Measurements from ENCODE around the gene EYA3. TPM values are rescaled to one million over a fixed set of nuclear protein-coding genes. Genes with fewer than 3 reads are reported as not detected.
"Not testable (repeated sequence)": the region's sequence is repeated elsewhere in the genome, so short reads cannot be mapped to it uniquely, and the experiment has no call there.

The EYA3 gene
- polyA plus RNA-seq, 3 donors: 51.8 to 56.4 (median 54.6) TPM

DNA sequence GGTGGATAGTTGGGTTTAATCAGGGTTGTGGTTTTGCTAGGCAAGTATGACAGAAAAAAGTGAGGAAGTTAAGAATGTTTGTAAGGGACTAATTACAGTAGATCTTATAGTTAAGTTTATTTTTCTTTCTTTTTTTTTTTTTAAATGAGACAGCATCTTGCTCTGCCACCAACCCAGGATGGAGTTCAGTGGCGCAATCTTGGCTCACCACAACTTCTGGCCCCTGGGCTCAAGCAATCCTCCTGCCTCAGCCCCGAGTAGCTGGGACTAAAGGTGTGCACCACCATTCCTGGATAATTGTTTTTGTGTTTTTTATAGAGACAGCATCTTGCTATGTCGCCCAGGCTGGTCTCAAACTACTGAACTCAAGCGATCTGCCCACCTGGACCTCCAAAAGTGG lies 41.7 kb downstream of the EYA3 start:
- no peak for DNase-seq (ENCODE audit: extremely low read depth in 1 of 11, low read depth in 9 of 11, low spot score in 4 of 11)

DNA sequence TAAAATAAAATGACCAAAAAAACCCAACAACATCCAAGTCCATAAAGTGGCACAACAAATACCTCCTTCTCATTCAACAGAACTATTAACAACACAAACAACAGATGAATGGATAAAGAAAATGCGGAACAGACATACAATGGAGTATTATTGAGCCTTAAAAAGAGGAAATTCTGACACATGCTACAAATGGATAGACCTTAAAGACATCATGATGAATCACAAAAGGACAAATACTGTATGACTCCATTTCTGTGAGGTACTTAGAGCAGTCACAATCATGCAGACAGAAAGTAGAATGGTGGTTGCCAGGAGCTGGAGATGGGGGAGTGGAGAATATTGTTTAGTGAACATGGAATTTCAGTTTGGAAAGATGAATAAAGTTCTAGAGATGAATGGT lies 42.6 kb downstream of the EYA3 start:
- no peak for DNase-seq (ENCODE audit: extremely low read depth in 1 of 11, low read depth in 9 of 11, low spot score in 4 of 11)

DNA sequence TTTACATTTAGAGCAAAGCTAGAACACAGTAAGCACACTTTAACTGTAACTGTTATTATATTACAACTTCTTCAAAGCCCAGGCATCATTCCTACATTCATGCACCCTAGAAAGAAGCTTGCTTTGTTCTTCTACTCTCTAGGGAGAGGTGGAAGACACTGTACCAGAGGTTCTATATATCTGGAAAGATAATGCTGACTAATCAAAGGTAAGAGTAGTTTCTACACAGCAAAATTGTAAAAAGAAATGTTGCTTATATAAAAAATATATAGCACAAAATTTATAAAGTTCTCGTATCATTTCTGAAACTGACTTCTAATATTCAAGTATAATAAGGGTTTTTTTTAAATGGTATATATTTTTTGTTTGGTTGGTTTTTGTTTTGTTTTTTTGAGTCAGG lies 44.0 kb downstream of the EYA3 start:
- DNase-seq (ENCODE audit: extremely low read depth in 1 of 11, low read depth in 9 of 11, low spot score in 4 of 11): no peak

DNA sequence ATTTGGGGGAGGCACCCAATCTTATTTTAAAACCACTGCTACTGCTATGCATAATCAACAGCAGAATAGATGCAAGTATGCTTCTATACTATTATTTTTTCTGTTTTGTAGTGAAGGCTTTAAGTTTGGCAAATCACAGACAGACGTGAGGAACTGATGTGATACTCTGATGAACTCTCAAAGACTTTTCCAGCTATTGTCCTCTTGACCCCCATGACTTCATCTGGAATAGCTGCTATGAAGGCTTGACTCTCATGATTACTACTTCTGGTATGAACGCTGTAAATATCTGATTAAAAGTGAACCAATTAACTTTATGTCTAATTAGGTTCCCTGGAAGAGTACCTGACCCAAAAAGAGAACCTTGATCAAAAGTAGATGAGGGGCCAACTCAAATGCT lies 49.1 kb downstream of the EYA3 start:
- no peak for DNase-seq (ENCODE audit: extremely low read depth in 1 of 11, low read depth in 9 of 11, low spot score in 4 of 11)

DNA sequence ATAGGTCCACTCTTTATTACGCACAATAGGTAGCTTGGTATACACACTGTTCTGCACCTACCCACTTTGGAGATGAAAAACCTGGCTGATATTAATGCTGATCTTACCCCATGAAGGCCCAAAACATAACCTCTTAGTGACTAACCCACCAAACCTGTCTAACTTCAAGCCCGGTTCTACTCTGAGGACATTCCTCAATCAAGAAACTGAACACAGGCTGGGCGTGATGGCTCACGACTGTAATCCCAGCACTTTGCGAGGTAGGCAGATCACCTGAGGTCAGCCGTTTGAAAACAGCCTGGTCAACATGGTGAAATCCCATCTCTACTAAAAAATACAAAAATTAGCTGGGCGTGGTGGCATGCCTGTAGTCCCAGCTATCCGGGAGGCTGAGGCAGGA lies 50.5 kb downstream of the EYA3 start:
- DNase-seq (ENCODE audit: extremely low read depth in 1 of 11, low read depth in 9 of 11, low spot score in 4 of 11): no peak

DNA sequence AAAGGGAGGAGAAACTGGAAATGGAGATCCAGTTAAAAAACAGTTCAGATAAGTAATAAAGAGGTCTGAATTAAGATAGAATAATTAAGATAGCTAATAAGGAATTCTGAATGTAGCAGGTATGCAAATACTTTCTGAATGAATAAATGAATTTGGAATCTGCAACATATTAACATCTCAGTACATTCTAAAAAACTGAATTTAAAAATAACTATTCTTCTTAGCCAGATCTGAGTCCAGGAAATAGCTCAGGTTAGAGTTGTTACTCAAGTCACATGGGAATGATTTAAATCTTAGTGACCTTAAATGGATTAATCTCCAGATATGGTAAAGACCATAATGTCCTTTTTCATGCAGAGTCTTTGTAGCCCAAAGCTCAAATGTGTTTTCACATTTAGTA lies 51.2 kb downstream of the EYA3 start:
- no peak for DNase-seq (ENCODE audit: extremely low read depth in 1 of 11, low read depth in 9 of 11, low spot score in 4 of 11)

DNA sequence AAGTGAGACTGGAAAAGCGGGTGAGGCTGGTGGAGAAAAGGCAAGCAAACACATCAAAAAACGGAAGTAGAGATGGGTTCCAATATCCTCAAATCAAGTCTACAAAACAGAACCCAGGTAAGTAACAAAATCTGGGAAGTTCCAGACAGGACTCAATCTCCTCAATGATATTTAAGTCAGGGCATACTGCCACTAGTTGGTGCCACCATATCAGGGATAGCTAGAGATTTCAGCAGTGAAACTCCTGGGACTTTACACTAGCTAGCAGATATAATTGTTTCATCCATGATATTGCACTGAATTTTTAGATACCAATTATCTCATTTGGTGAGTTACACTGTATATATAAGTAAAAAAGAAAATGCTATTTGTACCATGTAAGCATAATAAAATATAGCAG lies 52.0 kb downstream of the EYA3 start:
- peak in 1 of 11 donors; percentile 11 for DNase-seq (ENCODE audit: extremely low read depth in 1 of 11, low read depth in 9 of 11, low spot score in 4 of 11)

DNA sequence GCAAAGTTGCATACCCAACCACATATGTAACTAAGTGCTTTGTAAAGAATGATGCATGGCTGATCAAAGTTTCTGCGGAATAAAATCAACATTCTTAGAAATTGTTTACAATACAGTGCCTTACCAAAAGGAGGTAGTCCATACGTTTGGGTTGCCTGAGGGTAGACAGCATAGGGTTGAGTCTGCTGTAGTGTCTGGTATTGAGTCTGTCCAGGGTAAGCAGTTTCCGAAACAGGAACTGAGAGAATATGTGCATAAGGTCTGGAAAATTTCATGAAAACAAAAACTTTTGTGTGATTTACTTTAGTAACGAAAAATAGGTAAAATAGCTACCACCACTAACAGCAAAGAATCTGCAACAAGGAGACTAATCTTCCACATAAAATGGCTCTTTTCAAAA lies 53.0 kb downstream of the EYA3 start:
- DNase-seq (ENCODE audit: extremely low read depth in 1 of 11, low read depth in 9 of 11, low spot score in 4 of 11): no peak

DNA sequence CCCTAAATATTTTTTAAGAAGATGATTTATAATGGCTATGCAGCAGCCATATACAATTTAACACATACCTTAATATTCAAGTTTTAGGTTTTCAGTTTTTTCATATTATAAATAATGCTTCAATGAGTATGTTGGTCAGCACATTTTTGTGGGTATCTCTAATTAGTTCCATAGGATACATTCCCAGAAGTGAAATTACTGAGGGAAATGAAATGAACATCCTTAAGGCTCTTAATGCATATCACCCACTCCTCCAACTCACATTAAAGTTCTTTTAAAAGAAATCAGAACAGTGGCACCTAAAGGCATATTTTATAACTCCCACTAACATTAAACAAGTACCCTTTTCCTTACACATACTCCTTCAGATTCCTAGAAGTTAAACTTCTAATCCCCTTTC lies 56.1 kb downstream of the EYA3 start:
- no peak for DNase-seq (ENCODE audit: extremely low read depth in 1 of 11, low read depth in 9 of 11, low spot score in 4 of 11)

DNA sequence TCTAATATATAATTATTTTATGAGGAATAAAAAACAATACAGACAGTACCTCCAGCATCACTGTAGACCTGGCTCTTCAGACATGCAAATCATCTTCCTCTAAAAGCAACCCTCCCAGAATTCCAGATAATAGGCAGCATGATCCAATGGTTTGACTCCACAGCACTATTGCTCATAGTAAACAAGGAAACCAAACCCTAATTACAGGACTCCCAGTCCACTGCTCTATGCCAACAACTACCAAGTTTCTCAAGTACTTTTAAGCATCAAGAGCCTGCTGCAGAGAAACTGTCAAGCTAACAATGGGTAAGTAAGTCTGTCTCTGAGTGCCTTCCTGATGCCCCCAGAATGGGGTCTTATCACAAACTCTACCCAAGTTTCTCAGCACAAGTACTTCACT lies 57.2 kb downstream of the EYA3 start:
- DNase-seq (ENCODE audit: extremely low read depth in 1 of 11, low read depth in 9 of 11, low spot score in 4 of 11): no peak

DNA sequence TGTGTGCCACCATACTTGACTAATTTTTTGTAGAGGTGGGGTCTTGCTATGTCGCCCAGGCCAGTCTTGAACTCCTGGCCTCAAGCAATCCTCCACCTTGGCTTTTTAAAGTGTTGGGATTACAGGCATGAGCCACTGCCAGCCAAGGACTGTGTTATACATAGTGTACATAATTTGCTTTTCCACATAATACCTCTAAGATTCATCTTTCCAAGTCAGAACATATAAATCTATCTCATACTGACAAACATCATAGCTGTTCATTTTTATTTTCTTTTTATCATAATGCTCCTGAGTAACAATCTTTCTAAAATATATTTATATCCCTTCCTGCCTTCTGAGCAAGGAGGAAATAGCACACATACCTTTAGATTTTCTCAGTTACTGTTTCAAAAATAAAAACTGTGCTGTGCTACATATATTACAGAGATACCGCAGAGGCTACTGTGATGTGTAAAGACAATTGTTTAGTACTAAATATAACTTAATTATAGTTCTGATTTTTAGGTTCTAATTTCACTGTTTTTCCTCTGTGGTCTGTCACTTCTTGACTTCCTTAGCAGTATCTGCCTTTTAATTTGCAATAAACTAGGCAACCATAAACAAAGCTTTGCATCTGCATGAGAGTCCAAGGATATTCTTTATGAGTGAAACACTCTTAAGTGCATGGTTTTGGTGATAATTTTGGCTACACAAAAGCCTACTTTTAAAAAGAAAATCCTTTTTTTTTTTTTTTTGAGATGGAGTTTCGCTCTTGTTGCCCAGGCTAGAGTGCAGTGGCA lies 59.3 kb downstream of the EYA3 start:
- no peak for DNase-seq (ENCODE audit: extremely low read depth in 1 of 11, low read depth in 9 of 11, low spot score in 4 of 11)

DNA sequence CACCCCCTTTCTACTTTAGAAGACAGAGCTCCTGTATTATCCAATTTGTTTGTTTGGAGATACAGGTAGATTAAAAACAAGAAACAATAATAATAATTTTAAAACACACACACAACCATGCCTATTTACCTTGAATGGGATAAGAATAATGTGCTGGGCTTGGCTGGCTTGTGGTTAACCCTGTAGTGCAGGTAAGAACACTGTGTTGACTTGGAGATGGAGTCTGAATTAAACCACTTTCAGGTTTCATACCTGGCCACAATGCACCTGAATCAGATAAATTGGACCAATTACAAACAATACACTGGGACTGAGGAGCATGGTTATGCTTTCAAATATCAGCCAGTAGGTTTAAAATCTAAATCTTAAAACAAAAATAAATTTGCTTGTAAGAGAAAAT lies 60.8 kb downstream of the EYA3 start:
- DNase-seq (ENCODE audit: extremely low read depth in 1 of 11, low read depth in 9 of 11, low spot score in 4 of 11): no peak

DNA sequence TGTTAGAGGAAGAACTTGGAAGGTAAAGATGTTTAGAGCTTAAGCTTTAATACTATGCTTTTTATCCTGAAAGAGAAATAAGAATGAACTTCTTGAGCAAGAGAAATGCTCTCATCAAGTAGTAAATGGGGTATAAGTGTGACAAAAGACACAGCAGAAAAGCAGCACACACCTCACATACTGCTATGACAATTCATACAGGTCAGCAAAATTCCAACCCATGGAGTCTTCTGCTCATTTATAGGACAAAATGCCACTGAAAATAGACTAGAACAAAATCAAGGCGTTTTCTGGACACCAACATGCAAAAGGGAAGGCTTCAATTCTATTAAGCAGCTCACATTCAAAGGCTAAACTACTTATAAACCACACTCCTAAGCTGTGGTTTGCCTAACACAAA lies 61.2 kb downstream of the EYA3 start:
- no peak for DNase-seq (ENCODE audit: extremely low read depth in 1 of 11, low read depth in 9 of 11, low spot score in 4 of 11)

DNA sequence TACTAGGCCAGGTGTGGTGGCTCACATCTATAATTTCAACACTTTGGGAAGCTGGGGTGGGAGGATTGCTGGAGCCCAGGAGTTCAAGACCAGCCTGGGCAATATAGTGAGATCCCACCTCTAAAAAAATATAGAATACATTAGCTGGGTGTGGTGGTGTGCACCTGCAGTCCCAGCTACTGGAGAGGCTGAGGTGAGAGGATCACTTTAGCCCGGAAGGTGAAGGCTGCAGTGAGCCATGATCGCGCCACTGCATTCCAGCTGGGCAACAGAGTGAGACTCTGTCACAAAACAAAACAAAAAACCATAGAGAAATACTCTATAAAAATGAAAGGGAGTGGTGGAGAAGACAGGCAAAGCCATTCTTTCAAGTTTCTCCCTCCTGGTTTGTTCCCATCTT lies 62.1 kb downstream of the EYA3 start:
- DNase-seq (ENCODE audit: extremely low read depth in 1 of 11, low read depth in 9 of 11, low spot score in 4 of 11): no peak

DNA sequence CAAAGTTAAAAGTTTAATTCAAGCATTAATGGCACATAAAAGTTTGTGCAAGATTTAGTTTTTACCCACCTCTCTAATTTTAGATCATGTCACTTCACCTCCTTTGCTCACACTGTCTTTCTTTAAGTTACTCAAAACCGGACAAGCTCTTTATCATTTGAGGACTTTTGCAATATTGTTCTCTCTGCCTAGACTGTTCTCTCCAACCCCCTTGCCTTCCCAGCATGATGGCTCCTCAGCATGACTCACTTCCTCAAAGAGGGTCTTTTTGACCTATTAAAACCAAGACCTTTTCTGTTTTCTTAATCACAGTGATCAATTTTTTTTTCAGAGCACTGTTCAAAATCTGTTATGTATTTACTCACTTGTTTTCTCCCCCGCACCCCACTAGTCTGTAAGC lies 67.3 kb downstream of the EYA3 start:
- no peak for DNase-seq (ENCODE audit: extremely low read depth in 1 of 11, low read depth in 9 of 11, low spot score in 4 of 11)

DNA sequence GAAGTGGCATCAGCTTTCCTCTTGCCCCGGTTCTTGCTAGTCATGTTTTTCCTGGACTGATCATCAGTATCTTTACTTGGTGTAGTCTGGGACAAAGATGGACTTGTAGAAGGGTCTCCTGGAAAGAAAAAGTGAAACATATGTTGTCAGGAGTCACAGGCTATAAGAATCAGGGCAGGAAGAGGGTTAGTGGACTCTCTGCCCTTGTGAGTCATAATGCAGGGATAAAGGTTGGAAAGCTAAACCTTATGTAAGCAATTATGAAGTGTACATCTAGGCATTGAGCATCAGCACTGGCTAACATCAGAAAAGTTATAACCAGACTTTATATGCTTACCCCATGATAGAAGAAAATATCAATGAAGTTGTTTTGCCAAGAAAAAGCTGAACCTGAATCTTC lies 77.4 kb downstream of the EYA3 start:
- DNase-seq (ENCODE audit: extremely low read depth in 1 of 11, low read depth in 9 of 11, low spot score in 4 of 11): no peak

DNA sequence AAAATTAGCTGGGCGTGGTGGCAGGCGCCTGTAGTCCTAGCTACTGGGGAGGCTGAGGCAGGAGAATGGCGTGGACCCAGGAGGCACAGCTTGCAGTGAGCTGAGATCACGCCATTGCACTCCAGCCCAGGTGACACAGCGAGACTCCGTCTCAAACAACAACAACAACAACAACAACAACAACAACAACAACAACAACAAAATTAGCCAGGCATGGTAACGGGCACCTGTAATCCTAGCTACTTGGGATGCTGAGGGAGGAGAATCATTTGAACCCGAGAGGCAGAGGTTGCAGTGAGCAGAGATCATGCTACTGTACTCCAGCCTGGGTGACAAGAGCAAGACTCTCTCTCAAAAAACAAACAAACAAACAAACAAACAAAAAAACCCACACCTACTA lies 85.3 kb downstream of the EYA3 start:
- not testable (repeated sequence) for DNase-seq (ENCODE audit: extremely low read depth in 1 of 11, low read depth in 9 of 11, low spot score in 4 of 11)

DNA sequence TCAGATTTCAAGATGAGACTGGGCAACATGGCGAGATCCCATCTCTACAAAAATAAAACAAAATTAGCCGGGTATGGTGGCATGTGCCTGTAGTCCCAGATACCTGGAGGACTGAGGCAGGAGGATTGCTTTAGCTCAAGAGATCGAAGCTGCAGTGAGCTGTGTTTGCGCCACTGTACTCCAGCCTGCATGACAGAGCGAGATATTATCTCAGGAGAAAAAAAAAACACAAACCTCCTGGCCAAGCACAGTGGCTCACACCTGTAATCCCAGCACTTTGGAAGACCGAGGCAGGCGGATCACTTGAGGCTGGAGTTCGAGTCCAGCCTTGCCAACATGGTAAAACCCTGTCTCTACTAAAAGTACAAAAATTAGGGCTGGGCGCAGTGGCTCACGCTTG lies 85.8 kb downstream of the EYA3 start:
- no peak for DNase-seq (ENCODE audit: extremely low read depth in 1 of 11, low read depth in 9 of 11, low spot score in 4 of 11)

DNA sequence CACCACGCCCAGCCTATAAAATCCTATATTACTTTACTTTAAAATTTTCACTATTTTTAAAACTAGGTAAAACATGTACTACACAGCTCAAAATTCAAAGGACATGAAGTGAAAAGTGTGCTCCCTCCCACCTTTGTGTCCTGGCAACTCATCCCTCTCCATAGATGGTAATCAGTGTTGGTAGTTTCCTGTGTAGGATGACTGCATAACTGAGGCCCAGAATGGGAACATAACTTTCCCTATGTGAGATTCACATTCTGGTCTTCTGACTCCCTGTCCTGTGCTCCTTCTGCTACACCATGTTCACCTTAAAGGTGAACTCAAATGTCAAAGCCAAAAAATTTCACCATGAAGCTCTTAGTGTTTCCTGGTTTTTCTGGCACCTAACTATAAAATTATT lies 89.4 kb downstream of the EYA3 start:
- no peak for DNase-seq (ENCODE audit: extremely low read depth in 1 of 11, low read depth in 9 of 11, low spot score in 4 of 11)

DNA sequence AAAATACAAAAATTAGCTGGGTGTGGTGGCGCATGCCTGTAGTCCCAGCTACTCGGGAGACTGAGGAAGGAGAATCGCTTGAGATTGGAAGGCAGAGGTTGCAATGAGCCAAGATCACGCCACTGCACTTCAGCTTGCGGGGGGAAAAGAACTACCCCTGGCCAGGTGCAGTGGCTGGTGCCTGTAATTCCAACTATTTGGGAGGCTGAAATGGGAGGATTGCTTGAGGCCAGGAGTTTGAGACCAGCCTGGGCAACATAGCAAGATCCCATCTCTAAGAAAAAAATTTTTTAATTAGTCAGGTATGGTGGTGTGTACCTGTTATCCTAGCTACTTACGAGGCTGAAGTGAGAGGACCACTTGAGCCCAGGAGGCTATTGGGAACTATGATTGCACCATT lies 93.9 kb downstream of the EYA3 start:
- DNase-seq (ENCODE audit: extremely low read depth in 1 of 11, low read depth in 9 of 11, low spot score in 4 of 11): not testable (repeated sequence)

DNA sequence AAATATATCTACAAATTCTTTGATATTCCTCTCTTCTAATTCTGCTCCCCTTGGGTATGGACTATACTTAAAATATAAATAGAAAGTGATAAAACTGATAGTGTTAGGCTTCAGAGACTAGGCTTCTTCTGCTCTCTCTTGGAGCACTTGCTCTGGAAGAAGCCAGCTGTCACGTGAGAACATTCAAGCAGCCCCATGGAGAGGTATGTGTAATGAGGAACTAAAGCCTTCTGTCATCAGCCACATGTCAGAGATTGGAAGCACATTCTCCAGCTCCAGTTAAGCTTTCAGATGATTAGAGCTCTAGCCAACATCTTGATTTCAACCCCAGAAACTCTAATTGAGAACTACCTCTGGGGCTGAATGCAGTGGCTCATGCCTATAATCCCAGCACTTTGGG lies 94.3 kb downstream of the EYA3 start:
- no peak for DNase-seq (ENCODE audit: extremely low read depth in 1 of 11, low read depth in 9 of 11, low spot score in 4 of 11)

DNA sequence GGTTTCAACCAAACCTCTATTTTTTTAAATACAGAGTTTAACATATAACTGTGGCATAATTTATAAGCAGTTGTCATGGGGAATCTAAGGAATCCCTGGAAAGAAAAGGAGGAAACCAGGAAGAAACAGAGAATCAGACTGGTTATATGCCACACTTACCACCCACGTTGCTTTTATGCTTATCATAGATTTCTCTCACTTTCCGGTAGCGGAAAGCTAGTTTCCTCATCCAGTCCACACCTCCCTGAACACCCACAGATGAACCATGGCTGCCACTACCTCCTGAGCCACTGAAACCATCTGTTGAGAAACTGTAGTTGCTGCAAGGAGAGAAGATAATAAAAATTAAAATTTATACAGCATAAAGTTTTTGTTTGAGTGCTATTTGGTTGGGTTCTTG lies 95.2 kb downstream of the EYA3 start:
- DNase-seq (ENCODE audit: extremely low read depth in 1 of 11, low read depth in 9 of 11, low spot score in 4 of 11): no peak

All from renal cortex interstitium (tissue), 11 donors.